Lower leg skin (tissue), 4 donors: ENCODE measurements around the gene FBLN2. TPM values are rescaled to one million over a fixed set of nuclear protein-coding genes. Genes with fewer than 3 reads are reported as not detected.
A peak's percentile ranks its signal among the peaks of the same experiment; 100 is the strongest.
"Not testable (repeated sequence)": the region's sequence is repeated elsewhere in the genome, so short reads cannot be mapped to it uniquely, and the experiment has no call there.

Experiments used
- DNase-seq, 2 donors: peaks; one replicate each; pipeline ENCODE4 v3.0.0-alpha.2; 2019; ENCODE audit warnings: low spot score in 2 of 2
- H3K4me3 ChIP-seq: fragments of 200-600 bp; sonication (generic); 2 replicates; pipeline ENCODE4 v1.5.1; 2017; ENCODE audit warnings: mild to moderate bottlenecking, low read depth; ENCODE audit not compliant: poor library complexity, severe bottlenecking
- POLR2A ChIP-seq, 2 donors: fragments of 450-650 bp; IDR thresholded peaks; one replicate each; pipeline ENCODE4 v1.6.1; 2016 to 2017; ENCODE audit warnings: antibody characterized with exemption in 2 of 2, mild to moderate bottlenecking in 1 of 2, moderate library complexity in 1 of 2
- WGBS, 2 donors: methylation state at CpG; one replicate each; pipeline ENCODE4 v1.1.5; 2018; 5-methylcytosine and 5-hydroxymethylcytosine counted together
- intact Hi-C: fragments of 100-400 bp; cut with DNase I; formaldehyde crosslinking; loops from one replicate; pipeline ENCODE4 v1.15.0; 2023; ENCODE audit warnings: low total_unique reads
- total RNA-seq, 4 donors: library from RNA; depleted of rRNA; stranded (reverse); fragments of >200 nt; gene quantifications; one replicate each; pipeline ENCODE4 v1.1.0, GENCODE V29; 2016
- TF ChIP-seq, protein P1 (sequence below), 3 donors: fragments of 450-650 bp; IDR thresholded peaks; one replicate each; pipeline ENCODE4 v1.5.1; 2016; ENCODE audit warnings: antibody characterized with exemption in 3 of 3, mild to moderate bottlenecking in 3 of 3, moderate library complexity in 2 of 3

Gene FBLN2
- 100 to 1,000 TPM in 1 of 4 donors, 10 to 100 TPM in 3; 40.1 to 153 (median 64.0) TPM for total RNA-seq

DNA sequence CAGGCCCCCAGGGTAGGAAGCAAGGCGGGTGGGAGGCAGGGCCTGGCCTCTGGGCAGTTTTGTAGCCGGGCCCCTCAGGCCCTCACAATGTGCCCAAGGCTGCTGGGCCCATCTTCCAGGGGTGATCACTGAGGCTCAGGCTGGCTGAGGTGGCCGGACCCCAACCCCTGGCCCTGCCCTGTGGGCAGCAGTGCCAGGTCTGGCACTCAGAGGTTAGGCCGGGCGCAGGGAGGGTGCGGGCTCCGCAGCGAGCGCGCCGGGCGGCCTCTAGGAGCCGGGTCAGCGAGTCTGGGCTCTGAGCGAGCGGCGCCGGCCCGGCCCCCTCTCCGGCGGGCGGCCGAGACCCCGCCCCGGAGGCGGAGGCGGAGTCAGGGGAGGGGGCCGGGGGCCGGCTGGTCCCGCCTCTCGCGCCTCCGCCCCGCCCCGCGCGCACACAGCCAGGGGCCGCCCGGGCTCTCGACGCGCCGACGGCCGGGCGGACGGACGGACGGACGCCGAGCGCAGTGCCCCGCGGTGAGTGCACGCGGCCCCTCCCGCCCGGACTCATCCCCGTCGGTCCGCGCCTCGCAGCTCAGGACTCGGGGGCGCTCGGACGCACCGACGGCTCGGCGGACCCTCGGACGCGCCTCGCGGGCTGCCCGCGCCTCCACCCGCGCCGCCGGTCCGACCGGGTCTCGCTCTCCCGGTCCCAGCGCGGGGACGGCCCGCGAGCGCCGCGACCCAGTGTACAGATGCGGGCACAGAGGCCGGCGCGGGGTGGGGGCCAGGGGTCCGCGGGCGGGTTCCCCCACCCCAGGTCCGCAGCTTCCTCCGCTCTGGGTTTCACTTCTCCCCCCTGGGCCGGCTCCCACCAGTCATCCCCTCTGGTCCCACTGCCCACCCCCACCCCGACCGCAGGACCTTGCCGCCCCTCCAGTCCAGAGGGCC, at the start of gene FBLN2:
Gene FBLN2, plus strand, starts transcription at position 430 of the 927 bp plus-strand sequence. CDS start 21,231 bp downstream, outside the sequence.
- H3K4me3 ChIP-seq, result peak within 1 kb of the TSS; percentile 20
- 13 to 25% methylated on average over 5 to 38 of the region's 107 CpGs for WGBS, 2 donors
- TF ChIP-seq, protein P1, sequence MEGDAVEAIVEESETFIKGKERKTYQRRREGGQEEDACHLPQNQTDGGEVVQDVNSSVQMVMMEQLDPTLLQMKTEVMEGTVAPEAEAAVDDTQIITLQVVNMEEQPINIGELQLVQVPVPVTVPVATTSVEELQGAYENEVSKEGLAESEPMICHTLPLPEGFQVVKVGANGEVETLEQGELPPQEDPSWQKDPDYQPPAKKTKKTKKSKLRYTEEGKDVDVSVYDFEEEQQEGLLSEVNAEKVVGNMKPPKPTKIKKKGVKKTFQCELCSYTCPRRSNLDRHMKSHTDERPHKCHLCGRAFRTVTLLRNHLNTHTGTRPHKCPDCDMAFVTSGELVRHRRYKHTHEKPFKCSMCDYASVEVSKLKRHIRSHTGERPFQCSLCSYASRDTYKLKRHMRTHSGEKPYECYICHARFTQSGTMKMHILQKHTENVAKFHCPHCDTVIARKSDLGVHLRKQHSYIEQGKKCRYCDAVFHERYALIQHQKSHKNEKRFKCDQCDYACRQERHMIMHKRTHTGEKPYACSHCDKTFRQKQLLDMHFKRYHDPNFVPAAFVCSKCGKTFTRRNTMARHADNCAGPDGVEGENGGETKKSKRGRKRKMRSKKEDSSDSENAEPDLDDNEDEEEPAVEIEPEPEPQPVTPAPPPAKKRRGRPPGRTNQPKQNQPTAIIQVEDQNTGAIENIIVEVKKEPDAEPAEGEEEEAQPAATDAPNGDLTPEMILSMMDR (IDR thresholded peaks at IDR 0.05), result no peak
- TF ChIP-seq POLR2A (IDR thresholded peaks at IDR 0.05), result peak in 1 of 2 donors; percentile 37
- no peak for DNase-seq
- intact Hi-C loops, result no loop called here

DNA sequence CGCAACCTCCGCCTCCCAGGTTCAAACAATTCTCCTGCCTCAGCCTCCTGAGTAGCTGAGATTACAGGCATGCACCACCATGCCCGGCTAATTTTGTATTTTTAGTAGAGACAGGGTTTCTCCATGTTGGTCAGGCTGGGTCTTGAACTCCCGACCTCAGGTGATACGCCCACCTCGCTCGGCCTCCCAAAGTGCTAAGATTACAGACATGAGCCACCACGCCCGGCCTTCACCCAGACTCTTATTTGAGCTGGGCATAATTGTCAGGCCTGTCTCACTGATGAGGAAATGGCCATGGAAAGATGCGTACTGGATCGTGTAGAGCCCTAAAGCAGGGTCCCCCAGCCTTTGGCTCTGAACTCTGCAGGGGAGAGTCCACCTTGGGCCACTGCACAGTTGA, 49.7 kb upstream of the FBLN2 start:
- DNase-seq, H3K4me3 ChIP-seq: not testable (repeated sequence)
- intact Hi-C loops, result loop anchor here (5.0 to 10.0 kb wide), 2 partner anchors 376 to 407 kb away; no protein-coding TSS in a partner anchor
- WGBS, 2 donors, result 96 to 98% methylated on average over 11 of the region's 11 CpGs

DNA sequence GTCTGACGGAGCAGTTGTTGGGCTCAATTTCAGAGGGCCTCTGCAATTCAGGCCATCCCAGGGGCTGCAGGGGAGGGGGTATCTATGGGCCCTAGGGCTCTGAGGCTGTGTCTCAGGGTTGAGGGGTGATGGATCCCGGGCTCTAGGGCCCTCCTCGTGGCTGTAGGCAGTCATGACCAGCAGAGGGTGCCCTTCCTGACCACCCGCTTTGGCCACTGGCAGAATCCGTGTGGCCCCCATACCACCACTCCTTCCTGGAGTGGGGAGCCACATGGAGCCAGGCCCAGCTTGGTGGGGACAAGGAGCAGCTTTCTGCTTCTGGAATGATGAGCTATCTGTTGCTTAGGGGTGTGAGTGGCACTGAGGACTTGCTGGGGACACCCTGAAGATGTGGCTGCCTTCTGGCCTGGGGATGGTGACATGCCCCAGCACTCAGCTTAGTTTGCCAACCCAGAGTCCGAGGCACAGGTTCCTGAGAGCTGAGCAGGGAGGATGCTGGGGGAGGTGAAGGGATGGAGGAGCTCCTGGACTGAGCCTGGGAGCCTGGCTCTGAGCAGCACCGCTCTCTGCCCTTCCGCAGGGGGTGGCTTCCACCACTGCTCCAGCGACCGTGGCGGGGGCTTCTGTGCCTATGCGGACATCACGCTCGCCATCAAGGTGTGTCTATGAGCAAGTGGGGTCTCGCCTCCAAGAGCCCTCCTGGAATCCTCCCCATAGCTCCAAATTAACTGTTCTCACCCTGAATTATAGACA, 48.6 kb upstream of the FBLN2 start:
- TF ChIP-seq, protein P1 (IDR thresholded peaks at IDR 0.05), result no peak
- TF ChIP-seq POLR2A (IDR thresholded peaks at IDR 0.05), result no peak
- no peak overlapping the region for H3K4me3 ChIP-seq
- 90 to 91% methylated on average over 11 to 14 of the region's 15 CpGs for WGBS, 2 donors
- intact Hi-C loops, result no loop called here
- DNase-seq, result no peak

DNA sequence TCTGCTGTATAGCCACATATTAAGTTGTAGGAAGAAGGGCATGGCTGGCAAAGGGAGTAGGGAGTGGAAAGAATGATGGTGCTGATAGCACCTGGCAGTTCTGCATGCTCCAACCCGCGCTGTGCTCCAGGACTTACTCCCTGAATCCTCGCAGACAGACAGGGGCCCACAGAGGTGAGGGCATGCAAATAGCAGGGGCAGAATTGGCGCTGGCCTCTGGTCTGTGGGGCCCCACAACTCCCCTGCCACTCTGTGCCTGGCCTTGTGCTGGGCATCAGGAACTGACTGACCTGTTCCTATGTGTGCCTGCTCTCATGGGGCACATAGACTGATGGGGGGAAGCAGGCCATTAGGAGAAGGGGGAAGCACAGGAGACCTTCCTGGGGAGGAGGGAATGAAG, 47.9 kb upstream of the FBLN2 start:
- H3K4me3 ChIP-seq, result no peak overlapping the region
- TF ChIP-seq POLR2A (IDR thresholded peaks at IDR 0.05), result no peak
- TF ChIP-seq, protein P1 (IDR thresholded peaks at IDR 0.05), result no peak
- no peak for DNase-seq
- 49 to 57% methylated on average over 4 of the region's 4 CpGs for WGBS, 2 donors
- intact Hi-C loops, result no loop called here

DNA sequence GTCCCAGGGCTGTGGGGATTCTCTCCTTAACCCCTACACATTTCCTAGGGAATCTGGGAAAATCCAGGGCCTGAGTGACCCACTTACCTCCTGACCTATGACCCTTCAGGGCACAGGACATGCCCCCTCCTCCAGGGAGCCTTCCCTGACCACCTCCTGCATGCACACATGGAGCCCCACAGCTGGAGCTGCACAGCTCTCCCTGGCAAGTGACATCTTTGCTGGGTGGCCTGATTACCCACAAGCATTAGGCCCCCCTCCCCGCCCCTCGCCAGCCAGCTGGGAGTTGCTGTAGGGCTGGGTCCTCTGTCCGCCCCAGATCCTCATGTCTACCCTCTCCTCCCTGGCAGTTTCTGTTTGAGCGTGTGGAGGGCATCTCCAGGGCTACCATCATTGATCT, 47.4 kb upstream of the FBLN2 start:
- intact Hi-C loops, result no loop called here
- 74 to 96% methylated on average over 4 of the region's 4 CpGs for WGBS, 2 donors

More for the DNA sequence above, 47.4 kb upstream of the FBLN2 start:
- no peak overlapping the region for H3K4me3 ChIP-seq
- DNase-seq, result no peak
- TF ChIP-seq, protein P1 (IDR thresholded peaks at IDR 0.05), result no peak
- no peak for TF ChIP-seq POLR2A (IDR thresholded peaks at IDR 0.05)
